ENCODE measurements around the gene AMH.

Gene AMH

DNA sequence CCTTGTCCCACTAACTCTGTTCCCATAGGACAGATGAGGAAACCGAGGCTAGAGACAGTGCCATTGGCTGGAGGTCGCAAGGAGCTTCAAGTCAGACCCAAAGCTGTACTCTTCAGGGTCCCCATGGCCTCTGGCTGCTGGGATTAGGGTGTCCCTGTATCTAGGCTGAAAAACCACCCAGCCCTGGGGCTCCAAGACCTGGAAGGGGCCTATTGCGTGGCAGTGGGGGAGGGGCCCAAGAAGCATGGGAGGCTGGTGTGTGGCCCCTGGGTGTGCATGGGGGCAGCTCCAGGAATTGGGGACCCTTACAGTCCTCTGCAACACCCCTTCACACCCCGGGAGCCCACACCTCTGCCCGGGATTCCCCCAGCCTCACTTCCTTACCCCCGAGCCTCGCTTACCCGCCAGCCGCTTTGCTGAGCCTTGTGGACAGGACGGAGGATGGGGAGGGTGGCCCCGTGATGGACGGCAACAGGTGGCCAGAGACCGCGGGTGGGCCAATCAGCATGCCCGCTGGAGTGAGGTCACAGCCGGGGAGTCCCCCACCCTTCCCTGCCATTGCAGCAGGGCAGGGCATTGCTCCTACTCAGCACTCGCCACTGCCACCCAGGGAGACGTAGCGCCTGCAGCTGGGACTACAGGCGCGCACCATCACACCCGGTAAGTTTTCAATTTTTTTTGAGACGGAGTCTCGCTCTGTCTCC lies 7.0 kb downstream of the AMH start, which contains the start of gene JSRP1:
Gene JSRP1 (minus strand): TSS at position 436 of the 704 bp plus-strand sequence. CDS start 1,103 bp downstream, outside the sequence.
- TF ChIP-seq, protein P1, sequence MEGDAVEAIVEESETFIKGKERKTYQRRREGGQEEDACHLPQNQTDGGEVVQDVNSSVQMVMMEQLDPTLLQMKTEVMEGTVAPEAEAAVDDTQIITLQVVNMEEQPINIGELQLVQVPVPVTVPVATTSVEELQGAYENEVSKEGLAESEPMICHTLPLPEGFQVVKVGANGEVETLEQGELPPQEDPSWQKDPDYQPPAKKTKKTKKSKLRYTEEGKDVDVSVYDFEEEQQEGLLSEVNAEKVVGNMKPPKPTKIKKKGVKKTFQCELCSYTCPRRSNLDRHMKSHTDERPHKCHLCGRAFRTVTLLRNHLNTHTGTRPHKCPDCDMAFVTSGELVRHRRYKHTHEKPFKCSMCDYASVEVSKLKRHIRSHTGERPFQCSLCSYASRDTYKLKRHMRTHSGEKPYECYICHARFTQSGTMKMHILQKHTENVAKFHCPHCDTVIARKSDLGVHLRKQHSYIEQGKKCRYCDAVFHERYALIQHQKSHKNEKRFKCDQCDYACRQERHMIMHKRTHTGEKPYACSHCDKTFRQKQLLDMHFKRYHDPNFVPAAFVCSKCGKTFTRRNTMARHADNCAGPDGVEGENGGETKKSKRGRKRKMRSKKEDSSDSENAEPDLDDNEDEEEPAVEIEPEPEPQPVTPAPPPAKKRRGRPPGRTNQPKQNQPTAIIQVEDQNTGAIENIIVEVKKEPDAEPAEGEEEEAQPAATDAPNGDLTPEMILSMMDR (IDR thresholded peaks at IDR 0.05), result no peak

DNA sequence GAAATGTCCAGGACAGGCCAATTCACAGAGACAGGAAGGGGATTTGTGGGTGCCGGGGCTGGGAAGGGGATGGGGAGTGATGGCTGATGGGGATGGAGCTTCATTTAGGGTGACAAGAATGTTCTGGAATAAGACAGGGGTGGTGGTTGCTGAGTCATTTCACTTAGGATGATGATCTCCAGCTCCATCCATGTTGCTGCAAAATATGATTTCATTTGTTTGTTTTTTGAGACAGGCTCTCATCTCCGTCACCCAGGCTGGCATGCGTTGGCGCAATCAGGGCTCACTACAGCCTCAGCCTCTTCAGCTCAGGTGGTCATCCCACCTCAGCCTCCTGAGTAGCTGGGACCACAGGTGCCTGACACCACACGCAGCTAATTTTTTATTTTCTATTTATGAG lies 10.2 kb downstream of the AMH start:
- TF ChIP-seq, protein P1 (IDR thresholded peaks at IDR 0.05), result no peak

DNA sequence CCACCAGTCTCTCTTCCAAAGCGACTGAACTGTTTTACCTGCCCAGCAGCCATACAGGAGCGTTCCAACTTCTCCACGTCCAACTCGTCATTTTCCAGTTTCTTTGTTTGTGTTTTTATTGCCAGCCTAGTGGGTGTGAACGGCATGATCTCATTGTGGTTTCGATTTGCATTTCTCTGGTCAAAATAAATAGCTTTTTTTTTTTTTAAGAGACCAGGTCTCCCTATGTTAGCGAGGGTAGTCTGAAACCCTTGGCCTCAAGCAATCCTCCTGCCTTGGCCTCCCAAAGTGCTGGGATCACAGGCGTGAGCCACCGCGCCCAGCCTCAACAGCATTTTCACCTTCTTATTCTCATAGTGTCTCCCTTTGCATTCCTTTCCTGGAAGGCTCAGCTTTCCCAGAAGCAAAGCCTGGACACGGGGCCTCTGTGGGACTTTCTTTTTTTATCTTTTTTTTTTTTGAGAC lies 11.2 kb downstream of the AMH start:
- TF ChIP-seq, protein P1 (IDR thresholded peaks at IDR 0.05), result no peak

DNA sequence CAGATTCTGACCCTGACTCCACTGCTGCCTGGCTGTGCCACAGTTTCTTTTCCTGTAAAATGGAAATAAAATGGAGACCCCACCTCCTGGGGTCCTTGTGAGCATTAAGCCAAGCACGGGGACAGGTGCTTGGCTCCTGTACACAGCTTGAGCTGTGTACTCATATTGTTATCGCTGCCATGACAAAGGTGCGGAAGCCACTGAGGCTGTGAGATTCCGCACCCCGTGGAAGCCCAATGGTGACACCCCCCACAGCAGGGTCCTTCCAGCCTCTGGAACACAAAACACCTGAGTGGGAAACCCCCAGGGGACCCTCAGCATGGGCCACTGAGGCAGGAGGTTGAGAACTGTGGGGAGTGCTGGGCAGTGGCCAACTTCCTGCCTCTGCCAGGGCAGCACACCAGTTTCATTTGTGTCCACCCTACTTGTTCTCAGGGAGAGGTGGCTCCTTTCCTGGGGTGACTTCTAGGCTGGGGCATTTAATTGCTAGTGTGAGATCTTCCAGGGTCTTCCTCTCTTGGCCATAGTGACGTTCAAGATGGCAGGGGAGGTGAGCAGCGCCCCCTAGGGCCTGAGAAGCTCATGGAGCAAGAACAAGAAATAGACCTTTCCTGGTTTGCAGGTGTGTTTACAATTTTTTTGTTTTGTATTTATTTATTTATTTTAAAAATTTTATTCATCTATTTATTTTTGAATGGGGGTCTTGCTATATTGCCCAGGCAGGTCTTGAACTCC lies 12.5 kb downstream of the AMH start:
- TF ChIP-seq, protein P1 (IDR thresholded peaks at IDR 0.05), result peak; percentile 52

DNA sequence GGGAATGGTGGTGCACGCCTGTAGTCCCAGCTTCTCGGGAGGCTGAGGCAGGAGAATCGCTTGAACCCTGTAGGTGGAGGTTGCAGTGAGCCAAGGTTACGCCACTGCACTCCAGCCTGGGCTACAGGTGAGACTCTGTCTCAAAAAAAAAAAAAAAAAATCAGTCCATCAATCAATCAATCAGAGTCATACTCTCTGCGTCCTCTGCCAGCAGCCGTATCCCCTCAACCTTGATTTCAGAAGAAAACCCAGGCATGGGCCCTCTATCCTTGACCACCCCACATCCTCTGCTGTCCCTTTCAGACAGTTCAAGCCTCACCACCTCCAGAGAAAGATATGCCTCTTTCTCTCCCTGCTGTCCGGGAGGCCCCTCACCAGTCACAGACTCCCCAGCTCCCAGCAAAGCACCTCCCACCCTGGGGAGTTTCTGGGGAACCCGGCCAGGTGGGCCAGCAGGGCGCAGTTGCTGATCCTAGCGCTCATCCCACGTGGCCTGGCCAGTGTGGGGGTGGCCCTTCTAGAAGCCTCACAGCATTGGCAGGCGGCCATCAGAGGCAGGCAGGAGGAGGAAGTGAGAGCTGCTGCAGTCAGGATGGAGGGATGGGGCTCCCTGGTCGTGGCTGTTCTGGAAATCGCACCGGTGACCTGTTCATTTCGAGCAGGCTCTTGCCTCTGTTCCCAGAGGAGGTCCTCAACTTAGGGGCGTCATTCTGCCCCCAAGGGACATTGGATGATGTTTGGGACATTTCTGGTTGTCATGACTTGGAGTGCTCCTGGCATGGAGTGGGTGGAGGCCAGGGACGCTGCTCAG lies 17.3 kb downstream of the AMH start:
- TF ChIP-seq, protein P1 (IDR thresholded peaks at IDR 0.05), result no peak

DNA sequence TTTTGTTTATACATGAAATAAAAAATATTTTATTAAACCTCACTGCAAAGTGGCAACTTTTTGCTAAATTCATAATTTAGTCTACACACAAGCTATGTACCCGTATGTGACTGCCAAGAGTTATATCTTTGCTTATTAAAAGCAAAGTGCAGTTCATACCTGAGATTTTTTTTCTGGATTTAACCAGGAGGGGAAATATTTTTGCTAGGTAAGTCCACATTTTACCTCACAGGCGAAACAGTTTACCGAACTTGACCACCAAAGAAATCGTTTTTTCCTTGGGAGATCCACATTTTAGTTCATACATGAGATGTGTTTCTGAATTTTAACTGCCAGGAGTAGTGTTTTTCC lies 19.3 kb downstream of the AMH start:
- TF ChIP-seq, protein P1 (IDR thresholded peaks at IDR 0.05), result no peak

DNA sequence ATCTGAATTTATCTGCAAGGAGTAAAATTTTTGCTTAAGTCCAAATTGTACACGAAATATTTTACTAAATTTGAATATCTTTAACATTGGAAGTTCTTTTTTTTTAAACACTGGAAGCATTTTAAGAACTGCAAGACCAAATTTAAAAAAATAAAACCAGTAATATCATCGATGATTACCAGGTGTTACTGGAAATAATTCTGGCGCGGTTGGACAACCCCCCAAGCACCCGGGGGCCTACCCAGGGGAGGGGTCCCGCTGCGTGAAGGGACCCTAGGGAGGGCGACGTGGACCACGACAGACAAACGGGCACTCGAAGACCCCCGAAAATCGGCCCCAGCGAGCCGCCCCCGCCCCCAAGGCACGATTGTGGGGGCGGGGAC lies 19.7 kb downstream of the AMH start:
- TF ChIP-seq, protein P1 (IDR thresholded peaks at IDR 0.05), result no peak
